K562 (cell line): Measurements from ENCODE around the gene IQCN. TPM values are rescaled to one million over a fixed set of nuclear protein-coding genes. Genes with fewer than 3 reads are reported as not detected.
A peak's percentile ranks its signal among the peaks of the same experiment; 100 is the strongest.

ENCODE experiments used
- ARID1B ChIP-seq: fragments of 450-650 bp; IDR thresholded peaks from 2 replicates; pipeline ENCODE4 v1.6.1; 2016; ENCODE audit warnings: antibody characterized with exemption, mild to moderate bottlenecking, inconsistent platforms
- EGR1 ChIP-seq: fragments of 450-650 bp; conservative IDR thresholded peaks from 2 replicates; pipeline ENCODE4 v1.6.1; 2017; ENCODE audit warnings: mild to moderate bottlenecking
- ELF2 ChIP-seq: fragments of 250-450 bp; sonication (Bioruptor Pico); IDR thresholded peaks from 2 replicates; pipeline ENCODE4 v1.5.0; 2021; ENCODE audit warnings: mild to moderate bottlenecking
- FOXP1 ChIP-seq: sonication (generic); formaldehyde crosslinking; IDR thresholded peaks from 2 replicates; pipeline ENCODE4 v1.8.0; 2022; ENCODE audit warnings: mild to moderate bottlenecking, missing genetic modification reagents
- JUN ChIP-seq, 2 experiments: sonication (generic) in 1 of 2; formaldehyde crosslinking in 1 of 2; IDR thresholded peaks; 2 replicates each; pipeline versions ENCODE4 v1.6.1 to v1.8.0; 2012 to 2022; ENCODE audit warnings: borderline replicate concordance in 2 of 2, mild to moderate bottlenecking in 2 of 2, improper control_type of control experiment in 1 of 2, low read depth in 1 of 2, low read length in 1 of 2, missing genetic modification reagents in 1 of 2
- LCOR ChIP-seq: sonication (generic); formaldehyde crosslinking; IDR thresholded peaks from 2 replicates; pipeline ENCODE4 v1.8.0; 2022; ENCODE audit warnings: mild to moderate bottlenecking, missing genetic modification reagents
- RUNX1 ChIP-seq: sonication (generic); IDR thresholded peaks from 2 replicates; pipeline ENCODE4 v1.6.1; 2016; ENCODE audit warnings: antibody characterized with exemption, low read depth
- TAL1 ChIP-seq: fragments of 450-650 bp; IDR thresholded peaks from 2 replicates; pipeline ENCODE4 v1.6.1; 2016; ENCODE audit warnings: mild to moderate bottlenecking
- TEAD4 ChIP-seq, 2 experiments: sonication (generic) in 1 of 2; formaldehyde crosslinking in 1 of 2; IDR thresholded peaks; 2 replicates each; pipeline versions ENCODE4 v1.6.1 to v1.8.0; 2012 to 2022; ENCODE audit warnings: borderline replicate concordance in 1 of 2, inconsistent platforms in 1 of 2, low read length in 1 of 2, mild to moderate bottlenecking in 1 of 2, missing genetic modification reagents in 1 of 2
- XRCC3 ChIP-seq: fragments of 450-650 bp; IDR thresholded peaks from 2 replicates; pipeline ENCODE4 v1.6.1; 2017; ENCODE audit warnings: mild to moderate bottlenecking, moderate library complexity
- ZNF274 ChIP-seq: IDR thresholded peaks from 2 replicates; pipeline ENCODE4 v1.6.1; 2011; ENCODE audit warnings: low read depth, mild to moderate bottlenecking, low read length, moderate library complexity, borderline replicate concordance
- ZNF311 ChIP-seq: fragments of 250-450 bp; sonication (Bioruptor Pico); IDR thresholded peaks from 2 replicates; pipeline ENCODE4 v1.4.0; 2020; ENCODE audit warnings: mild to moderate bottlenecking, moderate library complexity
- ZNF766 ChIP-seq: fragments of 200-800 bp; sonication (Bioruptor generic); conservative IDR thresholded peaks from 2 replicates; pipeline ENCODE4 v1.6.1; 2016; ENCODE audit warnings: missing genetic modification characterization, missing compliant biosample characterization
- ZNF780A ChIP-seq: fragments of 250-450 bp; sonication (Bioruptor Pico); IDR thresholded peaks from 2 replicates; pipeline ENCODE4 v1.5.0; 2021; ENCODE audit warnings: mild to moderate bottlenecking
- polyA plus RNA-seq, 8 experiments: library from polyadenylated mRNA; depleted of rRNA in 4 of 8; stranded (reverse) in 5 of 8; unstranded in 3 of 8; fragments of >200 nt; fragmentation: Nextera tagmentation in 2 of 8; fragmentation: Illumina TruSeq in 1 of 8; extraction: Ambion mirVana in 2 of 8; extraction: Trizol in 1 of 8; gene quantifications; 2 replicates each; pipeline versions ENCODE4 v1.2.1 to v1.2.3, GENCODE V29; 2011 to 2014; ENCODE audit warnings: inconsistent platforms in 1 of 8, missing spikeins in 1 of 8
- total RNA-seq, 7 experiments: library from RNA; depleted of rRNA in 6 of 7; stranded (reverse); fragments of >200 nt in 6 of 7; fragmentation: Illumina TruSeq in 2 of 7; extraction: Trizol in 2 of 7; gene quantifications; 2 replicates each; pipeline versions ENCODE4 v1.2.1 to v1.2.3, GENCODE V29; 2011 to 2021; ENCODE audit warnings: low replicate concordance in 1 of 7
- TF ChIP-seq, protein P1 (sequence below), 2 experiments: fragments of 200-800 bp in 1 of 2; sonication (Bioruptor generic) in 1 of 2; sonication (generic) in 1 of 2; formaldehyde crosslinking in 1 of 2; IDR thresholded peaks in 1 of 2; conservative IDR thresholded peaks in 1 of 2; 2 replicates each; pipeline versions ENCODE4 v1.5.0 to v1.6.1; 2016 to 2020; ENCODE audit warnings: missing compliant biosample characterization in 1 of 2, missing genetic modification characterization in 1 of 2, missing genetic modification reagents in 1 of 2
- TF ChIP-seq, protein P2 (sequence below): fragments of 450-650 bp; IDR thresholded peaks from 2 replicates; pipeline ENCODE4 v1.6.1; 2018; ENCODE audit warnings: mild to moderate bottlenecking, low read depth; ENCODE audit not compliant: partially characterized antibody

Gene IQCN
- total and polyA plus RNA-seq, 9 of the 15 experiments (the other 6 are each of a cell fraction or from before 2014, with no cell fraction given) = 0.01 to 0.07 (median 0.04) TPM; not detected in 3

DNA sequence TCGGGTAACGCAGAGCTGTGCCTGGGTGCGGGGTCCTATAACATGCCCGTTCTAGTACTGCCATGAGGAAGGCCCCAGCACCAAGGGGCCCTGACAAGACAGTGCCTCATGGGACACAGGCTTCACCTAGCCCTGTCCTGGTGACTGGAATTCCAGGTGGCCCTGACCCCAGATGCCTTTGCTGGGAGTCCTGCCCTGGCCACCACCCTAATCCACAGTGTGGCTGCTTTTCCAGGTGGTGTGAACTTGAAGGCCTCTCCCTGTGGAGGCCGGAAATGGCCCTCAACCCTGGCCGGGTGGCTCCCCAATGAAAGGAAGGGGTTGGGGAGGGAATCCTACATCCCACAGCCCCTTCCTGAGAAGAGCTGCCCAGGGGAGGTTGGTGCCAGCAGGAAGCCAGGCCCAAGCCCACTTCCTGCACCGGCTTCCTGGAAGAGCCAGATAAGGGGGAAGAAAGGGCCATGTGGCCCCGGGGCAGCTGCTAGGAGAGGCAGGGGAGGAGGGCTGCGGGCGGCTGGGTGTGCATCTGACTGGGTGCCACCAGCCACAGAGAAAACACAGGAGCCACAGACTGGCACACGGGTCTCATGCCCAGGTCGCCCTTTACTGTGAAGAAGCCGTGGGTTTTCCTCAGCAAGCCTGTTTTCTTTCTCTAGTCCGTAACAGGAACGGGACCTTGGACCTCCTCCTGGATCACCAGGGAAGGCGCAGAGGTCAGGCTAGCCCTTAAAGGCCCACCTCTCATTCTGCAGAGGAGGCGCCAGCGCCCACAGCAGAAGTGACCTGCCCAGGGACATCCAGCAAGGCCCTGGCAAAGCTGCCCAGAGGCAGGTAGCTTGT lies 43.9 kb upstream of the IQCN start (continued):
- TF ChIP-seq, protein P1, sequence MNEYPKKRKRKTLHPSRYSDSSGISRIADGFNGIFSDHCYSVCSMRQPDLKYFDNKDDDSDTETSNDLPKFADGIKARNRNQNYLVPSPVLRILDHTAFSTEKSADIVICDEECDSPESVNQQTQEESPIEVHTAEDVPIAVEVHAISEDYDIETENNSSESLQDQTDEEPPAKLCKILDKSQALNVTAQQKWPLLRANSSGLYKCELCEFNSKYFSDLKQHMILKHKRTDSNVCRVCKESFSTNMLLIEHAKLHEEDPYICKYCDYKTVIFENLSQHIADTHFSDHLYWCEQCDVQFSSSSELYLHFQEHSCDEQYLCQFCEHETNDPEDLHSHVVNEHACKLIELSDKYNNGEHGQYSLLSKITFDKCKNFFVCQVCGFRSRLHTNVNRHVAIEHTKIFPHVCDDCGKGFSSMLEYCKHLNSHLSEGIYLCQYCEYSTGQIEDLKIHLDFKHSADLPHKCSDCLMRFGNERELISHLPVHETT (CRISPR knock-in tag; conservative IDR thresholded peaks at IDR 0.05 in 1 of 2, IDR thresholded peaks at IDR 0.05 in 1 of 2) = peak in 1 of 2 experiments; percentile 69; a peak in 2 of 4 replicates
- TF ChIP-seq EGR1 = no peak
- no peak for TF ChIP-seq JUN (IDR thresholded peaks at IDR 0.05; ENCODE audit: borderline replicate concordance, low read depth, low read length)
- TF ChIP-seq JUN (CRISPR knock-in tag; IDR thresholded peaks at IDR 0.05; ENCODE audit: borderline replicate concordance) = no peak
- TF ChIP-seq XRCC3 = no peak
- no peak; the same call in 1 of the 2 replicates for TF ChIP-seq ZNF766 (CRISPR knock-in tag)
- peak; percentile 49 for TF ChIP-seq TAL1
- peak; percentile 42; the same call in 1 of the 2 replicates for TF ChIP-seq TEAD4 (IDR thresholded peaks at IDR 0.05; ENCODE audit: low read length)
- no peak for TF ChIP-seq TEAD4 (CRISPR knock-in tag; IDR thresholded peaks at IDR 0.05; ENCODE audit: borderline replicate concordance)
- TF ChIP-seq ELF2 = peak; percentile 45; the same call in 1 of the 2 replicates
- no peak for TF ChIP-seq ZNF780A (CRISPR knock-in tag)
- TF ChIP-seq ZNF311 = peak; percentile 63; the same call in 1 of the 2 replicates
- TF ChIP-seq LCOR (CRISPR knock-in tag) = no peak
- no peak for TF ChIP-seq ZNF274
- TF ChIP-seq RUNX1 = no peak
- TF ChIP-seq, protein P2, sequence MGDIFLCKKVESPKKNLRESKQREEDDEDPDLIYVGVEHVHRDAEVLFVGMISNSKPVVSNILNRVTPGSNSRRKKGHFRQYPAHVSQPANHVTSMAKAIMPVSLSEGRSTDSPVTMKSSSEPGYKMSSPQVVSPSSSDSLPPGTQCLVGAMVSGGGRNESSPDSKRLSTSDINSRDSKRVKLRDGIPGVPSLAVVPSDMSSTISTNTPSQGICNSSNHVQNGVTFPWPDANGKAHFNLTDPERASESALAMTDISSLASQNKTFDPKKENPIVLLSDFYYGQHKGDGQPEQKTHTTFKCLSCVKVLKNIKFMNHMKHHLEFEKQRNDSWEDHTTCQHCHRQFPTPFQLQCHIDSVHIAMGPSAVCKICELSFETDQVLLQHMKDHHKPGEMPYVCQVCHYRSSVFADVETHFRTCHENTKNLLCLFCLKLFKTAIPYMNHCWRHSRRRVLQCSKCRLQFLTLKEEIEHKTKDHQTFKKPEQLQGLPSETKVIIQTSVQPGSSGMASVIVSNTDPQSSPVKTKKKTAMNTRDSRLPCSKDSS = no peak
- TF ChIP-seq ARID1B = peak; percentile 78
- TF ChIP-seq FOXP1 (CRISPR knock-in tag) = no peak
